GM21360 (cell line): ENCODE measurements around the gene OCA2.
"Not testable (repeated sequence)": the region's sequence is repeated elsewhere in the genome, so short reads cannot be mapped to it uniquely, and the experiment has no call there.

Experiments used
- ATAC-seq: cut with Tn5 transposase; IDR thresholded peaks from one replicate; pipeline ENCODE4 v1.9.1; 2021; ENCODE audit warnings: mild to moderate bottlenecking, moderate library complexity; ENCODE audit not compliant: unreplicated experiment

Gene OCA2

DNA sequence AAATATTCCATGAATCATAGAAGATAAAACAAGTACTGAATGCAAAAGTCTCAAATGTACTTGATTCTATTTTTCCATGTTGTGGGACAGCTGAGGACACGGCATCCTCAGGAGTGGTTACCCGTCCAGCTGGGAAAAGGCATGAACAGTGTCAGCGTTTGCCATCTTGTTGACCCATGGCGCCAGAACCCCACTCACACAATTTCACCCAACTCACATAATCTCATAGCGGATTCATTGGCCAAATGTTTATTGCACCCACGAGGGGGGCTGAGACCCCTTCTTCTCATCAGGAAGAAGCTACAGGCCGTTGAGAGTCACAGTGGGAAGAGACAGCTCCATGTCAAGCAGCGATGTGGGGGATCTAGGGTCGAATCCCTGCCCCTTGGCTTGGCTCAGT is 72.9 kb downstream of the OCA2 start:
- ATAC-seq = no peak

DNA sequence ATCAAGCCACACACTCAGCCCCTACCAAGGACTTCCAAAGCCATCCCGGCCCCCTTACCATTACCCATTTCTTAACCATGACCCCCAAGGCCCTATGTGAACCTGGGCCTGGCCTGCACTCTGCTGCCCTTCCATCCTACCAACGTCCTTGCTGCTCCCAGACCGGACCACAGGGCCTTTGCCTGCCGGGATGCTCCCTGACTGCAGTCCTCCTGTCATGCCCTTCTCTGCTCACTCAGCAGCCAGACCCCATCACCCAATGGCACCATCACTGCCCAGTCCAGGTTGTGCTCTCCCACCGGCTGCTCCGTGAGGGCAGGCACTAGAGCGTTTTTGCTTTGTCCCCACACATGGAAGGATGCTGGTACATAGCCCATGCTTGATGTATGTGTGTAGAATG is 73.7 kb downstream of the OCA2 start:
- ATAC-seq = no peak

DNA sequence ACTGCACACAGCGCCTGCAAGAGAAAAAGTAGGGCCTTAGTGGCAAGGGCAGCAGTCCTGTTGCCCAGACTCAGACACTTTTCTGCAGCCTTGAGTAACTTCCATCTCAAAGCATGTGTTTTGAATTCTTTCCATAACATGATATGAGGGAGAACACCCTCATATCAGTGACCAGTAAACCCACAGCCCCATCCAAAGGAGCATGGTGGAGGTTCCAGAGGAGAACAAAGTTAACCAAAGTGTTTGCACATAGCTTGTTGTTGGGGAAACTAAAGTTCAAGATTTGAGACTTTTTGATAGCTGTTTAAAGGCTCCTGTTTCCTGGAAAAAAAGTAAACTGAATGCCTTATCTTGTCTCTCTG is 74.2 kb downstream of the OCA2 start:
- ATAC-seq = no peak

DNA sequence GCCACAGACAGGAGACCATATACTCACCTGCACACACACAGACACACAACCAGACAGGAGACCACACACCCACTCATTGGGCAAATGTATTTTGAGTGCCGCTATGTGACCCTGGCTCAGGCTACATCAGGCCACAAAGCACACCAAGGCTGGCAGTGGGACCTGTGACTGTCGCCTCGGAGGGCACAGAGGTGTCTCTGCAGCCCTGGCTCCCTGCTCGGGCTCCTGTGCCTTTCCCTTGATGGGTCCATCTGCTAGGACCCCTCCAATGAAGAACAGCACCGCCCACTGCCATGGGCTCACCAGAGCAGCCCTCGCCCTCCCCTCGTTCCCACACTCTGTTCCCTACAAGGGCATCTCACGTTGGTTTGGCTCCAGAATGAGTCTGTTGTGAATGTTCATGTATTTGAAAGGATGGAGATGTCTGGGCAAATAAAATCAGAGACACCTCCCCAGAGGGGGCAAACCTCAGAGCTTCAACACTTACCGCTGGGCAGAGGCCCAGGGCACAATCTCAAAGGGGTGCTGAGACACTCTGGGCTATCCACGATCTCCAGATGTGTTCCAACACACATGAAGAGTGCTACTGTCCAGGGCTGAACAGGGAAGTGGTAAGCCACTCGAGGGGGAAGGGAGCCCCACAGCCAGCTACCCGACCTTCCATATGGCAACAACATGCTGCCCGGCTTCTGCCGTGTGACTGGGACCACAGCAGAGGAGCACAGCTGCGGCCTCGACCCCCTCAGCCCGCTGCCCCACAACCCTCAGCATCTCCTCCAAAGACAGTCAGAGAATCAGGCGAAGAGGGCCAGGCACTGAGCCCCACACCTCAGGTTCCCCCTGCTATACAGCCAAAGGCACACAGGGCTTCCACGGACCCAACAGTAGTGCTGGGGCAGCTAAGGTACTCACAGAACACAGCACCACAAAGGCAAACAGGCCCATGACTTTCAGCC is 74.9 kb downstream of the OCA2 start:
- ATAC-seq = no peak

DNA sequence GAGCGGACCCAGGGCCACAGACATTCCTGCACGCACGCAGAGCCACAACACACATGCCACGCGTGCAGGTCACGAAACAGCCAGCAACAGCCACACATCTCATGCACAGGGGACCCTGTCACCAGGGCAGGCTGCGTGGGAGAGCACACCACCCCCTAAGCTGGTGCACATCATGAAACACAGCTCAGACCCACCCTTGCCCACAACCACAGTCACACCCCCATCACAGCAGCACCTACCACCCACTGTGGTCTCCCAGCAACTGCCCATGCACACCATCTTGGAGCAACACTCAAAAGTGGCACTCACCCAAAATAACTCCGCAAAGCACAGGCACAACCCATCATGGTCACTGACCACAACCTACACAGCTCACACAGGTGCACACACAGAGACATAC is 75.7 kb downstream of the OCA2 start:
- ATAC-seq = no peak

DNA sequence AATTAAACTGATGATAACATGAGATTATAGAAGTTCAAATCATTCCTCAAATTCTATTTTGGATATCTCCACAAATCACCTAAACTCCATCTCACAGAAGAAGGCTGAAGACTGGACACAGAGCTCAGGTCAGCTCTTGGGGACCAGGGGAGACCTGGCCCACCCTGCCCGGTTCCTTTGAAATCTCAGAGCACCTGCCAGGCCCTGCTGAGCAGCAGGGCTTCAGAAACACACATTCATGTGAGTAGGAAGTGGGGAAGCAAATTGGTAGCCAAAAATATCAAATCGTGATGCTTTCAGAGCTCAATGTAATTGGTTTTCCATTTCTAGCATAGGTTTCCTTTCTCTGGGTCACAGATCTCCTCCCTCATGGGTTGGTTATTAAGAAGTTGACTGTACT is 76.2 kb downstream of the OCA2 start:
- ATAC-seq = no peak

DNA sequence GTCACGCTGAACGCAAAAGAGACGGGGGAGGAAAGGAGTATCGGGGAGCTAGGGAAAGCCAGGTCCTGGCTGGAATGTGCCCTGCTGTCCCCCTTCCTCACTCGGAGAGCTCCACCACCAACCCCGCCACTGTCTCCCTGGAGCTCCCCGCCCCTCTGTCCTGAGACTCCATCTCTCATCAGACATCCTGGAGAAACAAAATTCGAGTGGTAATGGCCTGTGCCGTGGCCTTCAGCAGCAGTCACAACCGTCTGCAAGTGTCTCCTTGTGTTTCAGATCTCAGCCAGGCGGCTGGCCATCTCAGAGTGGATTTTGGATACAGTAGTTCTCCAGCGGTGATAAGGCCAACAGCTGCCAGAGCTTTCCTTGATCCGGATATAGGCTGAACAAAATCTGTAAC is 76.9 kb downstream of the OCA2 start:
- no peak for ATAC-seq

DNA sequence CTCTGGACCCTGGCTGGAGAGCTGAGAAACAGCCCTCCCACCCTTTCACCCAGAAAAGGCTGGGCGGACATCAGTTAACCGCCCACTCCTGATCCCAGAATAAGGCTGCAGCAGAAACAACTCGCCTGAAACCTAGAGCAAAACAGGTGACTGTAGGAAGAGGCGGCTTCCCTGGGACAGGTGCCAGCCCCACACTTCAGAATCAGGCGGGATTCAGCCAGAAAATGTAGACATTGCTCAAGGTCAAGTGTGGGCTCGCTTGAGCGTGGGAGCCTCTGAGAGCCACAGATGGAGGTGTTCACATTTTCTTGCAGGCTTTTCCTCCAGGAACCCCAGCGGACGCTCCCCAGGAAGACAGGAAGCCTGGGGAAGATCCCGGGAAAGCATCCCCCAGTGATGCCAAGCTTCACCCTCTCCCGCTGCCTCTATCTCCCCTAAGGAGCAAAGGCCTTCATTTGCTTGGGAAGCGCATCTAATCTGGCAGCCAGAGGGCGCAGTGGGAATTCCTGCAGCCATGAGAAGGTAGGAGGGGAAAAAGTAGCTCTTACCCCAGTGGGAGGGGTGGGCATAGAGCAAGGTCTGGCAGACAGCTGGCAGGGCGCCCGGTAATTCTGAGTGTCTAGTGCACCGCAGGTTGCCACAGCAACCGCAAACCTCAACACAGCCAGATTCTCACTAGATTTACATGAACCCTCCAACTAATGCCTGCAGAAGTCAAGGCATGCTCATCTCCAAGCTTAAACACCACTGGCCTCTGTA is 77.7 kb downstream of the OCA2 start:
- no peak for ATAC-seq

DNA sequence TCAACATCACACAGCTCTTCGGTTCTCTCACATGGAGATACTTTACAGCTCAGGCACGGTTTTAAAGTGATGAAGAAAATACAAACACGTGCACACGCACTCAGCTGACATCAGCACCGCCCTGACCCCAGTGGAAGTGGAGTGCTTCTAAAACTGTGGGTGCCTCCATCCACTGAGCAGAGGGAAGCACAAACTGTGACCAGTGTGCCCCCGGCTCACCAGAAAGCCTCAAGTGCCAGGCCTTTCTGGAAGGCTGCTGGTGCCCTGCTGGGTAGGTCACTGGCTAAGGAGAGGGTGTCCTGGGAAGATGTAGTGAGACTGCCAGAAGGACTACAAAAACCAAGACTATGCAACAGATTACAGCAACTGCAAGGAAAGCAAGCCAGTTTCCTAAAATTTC is 78.5 kb downstream of the OCA2 start:
- ATAC-seq = no peak

DNA sequence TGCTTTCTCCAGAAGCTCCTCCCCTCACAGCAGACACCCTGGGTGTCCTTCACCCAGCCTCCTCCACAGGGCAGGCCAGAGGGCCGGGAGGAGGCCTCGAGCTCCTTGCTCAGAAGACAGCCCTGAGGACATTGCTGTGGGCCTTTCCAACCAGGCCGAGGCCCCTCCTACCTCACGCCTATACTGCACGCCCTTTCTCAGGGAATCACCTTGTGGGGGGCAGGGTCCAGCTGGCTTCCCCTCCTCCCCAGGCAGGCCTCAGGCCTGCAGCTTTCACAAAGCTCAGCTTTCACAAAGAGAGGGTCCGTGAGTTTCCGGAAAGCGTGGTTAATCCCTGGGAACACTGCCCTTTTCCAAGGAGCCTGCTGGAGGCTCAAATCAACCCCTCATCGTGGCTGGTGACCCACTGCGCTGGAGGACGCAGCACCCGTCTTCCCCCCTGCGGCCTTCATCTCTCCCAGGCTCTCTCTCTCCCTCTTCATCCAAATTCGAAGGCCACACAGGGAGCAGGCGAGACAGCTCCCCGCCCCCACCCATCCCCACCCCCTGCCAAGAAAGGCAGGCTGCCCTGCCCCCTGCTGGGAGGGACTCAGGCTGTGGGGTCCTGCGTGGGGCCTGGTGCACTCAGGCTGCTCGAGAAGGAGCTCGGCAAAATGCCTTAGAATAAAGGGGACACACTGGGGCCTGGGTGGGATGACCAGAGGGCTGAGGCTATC is 79.4 kb downstream of the OCA2 start:
- ATAC-seq = no peak

DNA sequence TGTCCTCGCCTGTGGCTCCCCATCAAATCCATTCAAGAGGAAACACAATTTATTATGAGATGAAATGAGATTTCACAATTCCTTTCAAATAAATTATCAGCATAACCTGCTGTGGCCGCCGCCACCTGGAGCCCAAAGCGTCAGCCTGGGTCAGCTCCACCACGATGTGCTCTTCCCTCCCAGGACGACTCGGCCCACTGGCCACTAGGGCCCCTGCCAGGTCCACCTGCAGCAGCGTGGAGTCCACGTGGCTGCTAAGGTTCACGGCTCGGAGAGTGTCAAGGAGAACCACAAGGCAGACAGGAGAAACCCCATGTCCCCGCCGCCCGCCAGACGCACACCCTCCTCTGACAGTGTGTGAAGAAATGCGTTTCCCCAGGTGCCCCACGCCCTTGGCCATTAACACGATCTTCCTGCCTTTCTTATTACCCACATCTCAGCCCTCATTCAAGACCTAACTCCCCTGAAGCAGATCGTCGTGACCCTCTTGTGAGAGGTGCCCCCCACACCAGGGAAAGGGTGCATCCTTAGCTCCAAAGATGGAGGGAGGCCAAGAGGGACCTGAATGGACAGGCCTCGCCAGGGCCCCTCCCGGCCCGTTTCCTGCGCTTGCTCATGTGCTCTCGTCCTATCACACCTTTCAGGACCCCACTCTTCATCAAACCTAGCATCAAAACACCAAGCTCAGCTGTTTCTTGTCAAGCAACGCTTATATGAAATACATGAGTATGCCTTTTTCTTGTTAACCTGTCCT is 80.6 kb downstream of the OCA2 start:
- no peak for ATAC-seq

DNA sequence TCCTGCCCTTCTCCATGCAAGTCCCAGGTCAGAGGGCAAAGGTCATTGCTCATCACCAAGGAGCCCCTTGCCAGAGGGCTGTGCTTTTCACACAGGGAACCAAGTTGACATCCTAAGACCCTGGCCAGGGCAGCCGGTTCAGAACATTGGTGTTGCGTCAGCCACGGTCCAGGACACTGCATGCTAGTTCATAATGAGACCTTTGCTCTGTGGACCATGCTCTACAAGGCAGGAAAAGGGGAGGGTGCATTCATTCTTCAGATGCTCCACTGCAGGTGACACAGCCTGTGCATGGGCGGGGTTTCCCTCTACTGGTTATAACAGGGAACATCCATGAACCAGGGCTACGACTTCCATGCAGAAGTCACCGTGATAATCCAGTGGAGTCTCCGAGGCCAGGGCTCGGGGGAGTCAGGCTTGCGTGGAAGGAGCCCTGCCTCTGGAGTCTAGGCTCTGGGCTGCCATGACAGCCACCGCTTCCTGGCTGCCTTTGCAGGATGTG is 81.6 kb downstream of the OCA2 start:
- no peak for ATAC-seq

DNA sequence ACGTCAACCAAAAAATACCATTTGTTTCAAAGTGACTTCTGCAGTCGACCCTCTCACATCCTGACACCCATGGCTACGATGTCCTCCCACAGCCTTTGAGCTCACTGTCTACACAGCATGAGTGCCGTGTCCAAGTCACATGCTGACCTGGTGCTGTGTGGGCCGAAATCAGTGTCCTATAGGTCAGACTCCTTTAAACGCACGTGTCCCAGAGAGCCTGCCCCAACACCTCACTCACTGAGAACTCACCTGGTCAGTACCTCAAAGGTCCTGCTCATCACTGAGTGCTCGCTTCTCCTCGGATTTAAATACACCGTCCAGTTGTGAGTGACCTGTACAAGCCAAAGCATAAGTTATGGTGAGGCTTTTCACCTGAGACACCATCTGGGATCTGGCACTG is 83.3 kb downstream of the OCA2 start:
- no peak for ATAC-seq

DNA sequence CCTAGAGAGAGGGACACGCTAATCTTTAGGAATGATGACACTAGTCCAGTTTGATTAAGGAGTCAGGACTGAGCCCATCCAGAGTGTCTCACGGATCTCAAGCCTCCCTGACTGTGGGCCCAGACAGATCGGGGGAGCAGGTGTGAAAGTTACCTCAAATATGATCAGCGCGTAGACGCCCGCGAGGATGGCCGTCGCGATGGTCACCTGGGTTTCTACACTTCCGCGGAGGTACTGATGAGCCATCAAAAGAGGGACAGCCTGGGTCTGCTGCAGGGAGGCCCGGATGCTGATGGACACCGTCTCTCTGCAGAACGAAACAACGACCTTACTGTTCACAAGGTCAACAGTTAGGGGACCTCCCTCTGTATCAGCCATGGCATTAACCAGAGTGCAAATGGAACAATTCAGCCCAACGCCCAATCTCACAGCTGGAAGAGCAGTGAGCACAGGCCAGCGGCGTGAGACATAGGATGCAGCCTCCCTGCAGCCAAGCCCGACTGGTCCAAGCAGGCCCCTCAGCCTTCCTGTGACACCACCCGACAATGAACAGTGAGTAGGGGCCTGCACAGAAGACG is 84.4 kb downstream of the OCA2 start:
- ATAC-seq = no peak

DNA sequence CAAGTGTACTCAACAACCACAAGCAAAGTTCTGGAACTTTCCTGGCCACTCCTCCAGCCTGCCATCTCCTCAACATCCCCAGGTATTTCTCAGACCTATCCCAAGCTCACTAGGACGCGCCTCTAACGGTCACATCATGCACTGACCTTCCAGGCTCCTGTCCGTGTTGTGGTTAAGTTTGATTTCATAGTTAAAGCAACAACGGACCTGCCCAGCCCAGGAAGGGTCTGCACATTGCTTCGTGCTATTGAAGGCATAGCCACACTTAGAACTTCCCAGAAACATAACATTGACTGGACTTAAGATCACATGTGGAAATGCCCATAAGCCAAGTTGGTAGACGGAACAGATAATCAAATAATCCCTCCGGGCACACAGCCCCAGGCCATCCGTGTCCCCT is 85.1 kb downstream of the OCA2 start:
- no peak for ATAC-seq

DNA sequence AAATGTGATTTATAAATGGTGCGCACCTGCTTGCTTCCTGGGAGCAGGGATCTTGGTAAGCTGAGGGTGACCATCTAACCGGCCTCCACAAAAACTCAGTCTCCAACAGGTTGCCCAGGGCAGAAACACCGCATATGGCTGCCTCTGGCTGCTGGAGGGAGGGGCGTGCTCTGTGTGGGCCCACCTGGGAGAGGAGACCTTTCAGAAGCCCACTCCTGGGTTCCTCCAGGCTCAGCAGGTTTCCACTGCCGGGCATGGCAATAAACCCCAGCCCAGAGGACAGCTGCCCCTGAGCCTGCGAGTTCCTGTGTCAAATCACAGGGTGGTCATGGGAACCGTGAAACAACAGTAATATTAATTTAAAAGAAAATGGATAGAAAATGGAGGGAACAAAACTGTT is 85.6 kb downstream of the OCA2 start:
- no peak for ATAC-seq

DNA sequence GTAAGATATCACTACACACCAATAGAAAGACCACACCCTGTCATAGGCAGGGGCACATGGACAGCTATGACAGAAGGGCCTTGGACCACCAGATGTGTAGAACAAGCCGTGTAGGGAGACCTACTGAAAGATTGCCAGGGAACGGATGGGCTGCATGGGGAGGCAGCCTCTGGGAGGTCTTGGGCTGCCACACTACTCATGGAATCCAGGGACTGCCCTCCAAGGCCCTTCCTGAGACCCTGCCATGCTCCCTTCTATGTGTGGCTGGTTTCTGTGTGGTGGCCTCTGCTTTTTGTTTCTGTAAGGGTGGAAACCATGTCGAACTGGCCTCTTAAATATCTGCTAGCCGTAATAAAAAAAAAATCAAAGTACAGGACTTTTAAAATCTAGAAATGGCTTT is 86.9 kb downstream of the OCA2 start:
- no peak for ATAC-seq

DNA sequence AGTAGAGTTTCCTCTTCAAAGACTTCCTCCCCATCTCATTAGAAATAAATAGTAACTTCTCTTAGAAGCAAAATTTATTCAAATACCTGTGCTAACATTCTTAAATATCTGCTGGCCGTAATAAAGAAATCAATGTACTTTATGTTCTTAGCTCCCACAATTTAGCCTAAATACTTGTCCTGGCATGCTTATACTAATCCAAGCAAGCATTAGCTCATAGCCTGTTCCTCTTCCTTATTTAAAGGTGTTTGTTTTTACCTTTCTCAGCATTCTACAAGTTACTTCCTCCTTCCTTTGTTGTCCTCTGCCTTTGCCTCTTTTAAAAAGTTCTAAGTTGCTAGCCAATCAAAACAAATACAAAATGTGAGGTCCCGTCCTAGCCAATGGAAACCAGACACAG is 90.9 kb downstream of the OCA2 start:
- not testable (repeated sequence) for ATAC-seq

DNA sequence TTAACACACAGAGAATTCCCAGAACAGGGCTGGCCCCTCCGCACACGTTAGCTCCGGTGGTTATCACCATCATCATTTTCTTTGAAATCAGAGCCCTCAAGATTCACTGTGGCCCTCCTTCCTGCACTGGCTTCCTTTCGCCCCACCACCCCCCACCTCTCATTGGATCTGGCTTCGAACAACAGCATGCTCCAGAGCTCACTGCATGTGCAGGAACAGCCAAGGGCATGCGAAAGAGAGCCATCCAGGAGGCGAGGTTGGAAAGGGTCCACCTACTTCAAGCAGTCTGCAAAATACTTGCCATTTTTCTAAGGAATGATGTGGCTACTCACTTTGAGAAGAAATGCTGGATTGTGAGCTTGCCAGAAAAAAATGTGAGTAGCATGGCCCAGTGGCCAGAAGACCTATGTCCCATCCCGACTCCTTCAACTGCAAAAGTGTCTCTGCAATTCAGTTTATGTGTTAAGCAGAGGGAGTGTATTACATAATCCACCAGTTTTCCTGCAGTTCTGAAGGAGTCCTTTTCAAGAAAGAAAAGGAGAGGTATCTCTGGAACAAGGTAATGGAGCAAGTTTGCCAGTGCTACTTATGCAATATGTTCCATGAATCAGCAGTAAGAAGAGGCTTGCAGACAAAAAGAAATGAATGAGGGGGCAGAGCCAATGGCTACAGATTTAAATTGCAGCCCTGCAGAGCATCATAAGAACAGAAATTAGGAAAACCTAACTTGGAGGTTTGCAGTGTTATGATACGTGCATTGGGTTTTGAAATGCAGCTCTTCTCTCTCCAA is 92.8 kb downstream of the OCA2 start:
- no peak for ATAC-seq
